Body of pancreas (tissue), 4 donors: ENCODE data around the gene OR2T4. TPM values are rescaled to one million over a fixed set of nuclear protein-coding genes. Genes with fewer than 3 reads are reported as not detected.

Experiments
- ATAC-seq: fragments of 150-250 bp; one replicate; pipeline ENCODE4 v1.9.1; 2016
- DNase-seq, 4 donors: peaks; one replicate each; pipeline ENCODE4 v3.0.0-alpha.2; 2019
- H3K27ac ChIP-seq, 4 donors: fragments of 200-600 bp; sonication (generic); 1 replicate in 3 of 4; 2 replicates in 1 of 4; pipeline versions ENCODE4 v1.5.1 to v1.6.1; 2016 to 2019; ENCODE audit warnings: mild to moderate bottlenecking in 1 of 4, mixed read lengths in 1 of 4, moderate library complexity in 1 of 4
- H3K27me3 ChIP-seq, 2 donors: fragments of 200-600 bp; sonication (generic); one replicate each; pipeline ENCODE4 v1.6.0; 2016; ENCODE audit warnings: mild to moderate bottlenecking in 1 of 2
- H3K36me3 ChIP-seq, 2 donors: fragments of 200-600 bp; sonication (generic); replicated peaks in 1 of 2; 2 replicates each; pipeline ENCODE4 v1.5.1; 2016; ENCODE audit warnings: low read depth in 2 of 2; ENCODE audit not compliant: insufficient read depth in 1 of 2
- H3K4me1 ChIP-seq: fragments of 200-600 bp; sonication (generic); one replicate; pipeline ENCODE4 v1.6.0; 2016
- H3K4me3 ChIP-seq, 2 donors: fragments of 200-600 bp; sonication (generic); 1 replicate in 1 of 2; 2 replicates in 1 of 2; pipeline ENCODE4 v1.5.1; 2016 to 2019
- H3K9me3 ChIP-seq, 3 donors: fragments of 200-600 bp; sonication (generic); 1 replicate in 2 of 3; 2 replicates in 1 of 3; pipeline ENCODE4 v1.5.1; 2016
- CTCF ChIP-seq, 7 experiments: fragments of 450-650 bp in 4 of 7; fragments of 200-600 bp in 3 of 7; sonication (generic) in 3 of 7; IDR thresholded peaks; one replicate each; pipeline ENCODE4 v1.5.1; 2016 to 2019; ENCODE audit warnings: antibody characterized with exemption in 7 of 7
- POLR2A ChIP-seq, 3 donors: fragments of 450-650 bp; IDR thresholded peaks; one replicate each; pipeline ENCODE4 v1.6.1; 2016; ENCODE audit warnings: antibody characterized with exemption in 3 of 3, mild to moderate bottlenecking in 2 of 3
- WGBS, 2 donors: methylation state at CpG; one replicate each; pipeline ENCODE4 v1.1.5; 2017; 5-methylcytosine and 5-hydroxymethylcytosine counted together
- intact Hi-C: fragments of 100-400 bp; cut with DNase I; formaldehyde crosslinking; loops from one replicate; pipeline ENCODE4 v1.15.1; 2023
- total RNA-seq, 2 donors: library from RNA; depleted of rRNA; stranded (reverse); fragments of >200 nt; gene quantifications; one replicate each; pipeline ENCODE4 v1.1.0, GENCODE V29; 2016

OR2T4 gene
- total RNA-seq, 2 donors from 2014 or later, result not detected

- ATAC-seq (no peak), DNase-seq (no peak)
- TF ChIP-seq CTCF (IDR thresholded peaks at IDR 0.05) (no peak), POLR2A (IDR thresholded peaks at IDR 0.05) (no peak)
- H3K36me3 ChIP-seq, result no peaks in the 10 kb centered on the region
- no peaks in the 10 kb centered on the region for H3K4me1 ChIP-seq
- no peaks in the 10 kb centered on the region for H3K9me3 ChIP-seq
- no peak overlapping the region for H3K27ac ChIP-seq
- intact Hi-C loops, result no loop called here
- no peak overlapping the region for H3K4me3 ChIP-seq
- H3K27me3 ChIP-seq, result no peaks in the 10 kb centered on the region
- WGBS, 2 donors, result 58 to 60% methylated on average over 3 of the region's 3 CpGs
Measured at GRCh38 chr1:248359415-248359814, 2.0 kb upstream of the OR2T4 start.

- no peak for TF ChIP-seq CTCF (IDR thresholded peaks at IDR 0.05)
- TF ChIP-seq POLR2A (IDR thresholded peaks at IDR 0.05), result no peak
- Histone ChIP-seq H3K4me1 (no peaks in the 10 kb centered on the region), H3K9me3 (no peaks in the 10 kb centered on the region), H3K27ac (no peak overlapping the region), H3K36me3 (no peaks in the 10 kb centered on the region), H3K4me3 (no peak overlapping the region), H3K27me3 (no peaks in the 10 kb centered on the region)
- intact Hi-C loops, result no loop called here
- no peak for ATAC-seq
- no peak for DNase-seq
Measured at GRCh38 chr1:248366609-248367008, 5.1 kb downstream of the OR2T4 start.

- Histone ChIP-seq H3K9me3 (no peaks in the 10 kb centered on the region), H3K4me1 (no peaks in the 10 kb centered on the region), H3K4me3 (no peak overlapping the region), H3K36me3 (no peaks in the 10 kb centered on the region), H3K27ac (no peak overlapping the region), H3K27me3 (no peaks in the 10 kb centered on the region)
- intact Hi-C loops, result no loop called here
- 55 to 57% methylated on average over 5 of the region's 5 CpGs for WGBS, 2 donors
- ATAC-seq, result no peak
- TF ChIP-seq CTCF (IDR thresholded peaks at IDR 0.05), result no peak
- no peak for DNase-seq
Measured at GRCh38 chr1:248372394-248372793, 10.9 kb downstream of the OR2T4 start.

GRCh38 chr1:248373761-248374160, 12.3 kb downstream of the OR2T4 start:
- ATAC-seq (no peak), DNase-seq (no peak)
- no peak overlapping the region for H3K27ac ChIP-seq
- TF ChIP-seq CTCF (IDR thresholded peaks at IDR 0.05) (no peak), POLR2A (IDR thresholded peaks at IDR 0.05) (no peak)
- no peaks in the 10 kb centered on the region for H3K4me1 ChIP-seq
- H3K4me3 ChIP-seq, result no peak overlapping the region
- no peaks in the 10 kb centered on the region for H3K27me3 ChIP-seq
- intact Hi-C loops, result no loop called here
- 63 to 71% methylated on average over 4 of the region's 4 CpGs for WGBS, 2 donors
- no peaks in the 10 kb centered on the region for H3K36me3 ChIP-seq
- no peaks in the 10 kb centered on the region for H3K9me3 ChIP-seq

- no peak for DNase-seq
- no peaks in the 10 kb centered on the region for H3K36me3 ChIP-seq
- no peak within 1 kb of the TSS for H3K4me3 ChIP-seq
- no peaks in the 10 kb centered on the region for H3K27me3 ChIP-seq
- H3K4me1 ChIP-seq, result no peaks in the 10 kb centered on the region
- H3K9me3 ChIP-seq, result no peaks in the 10 kb centered on the region
- TF ChIP-seq CTCF (IDR thresholded peaks at IDR 0.05) (no peak), POLR2A (IDR thresholded peaks at IDR 0.05) (no peak)
- intact Hi-C loops, result no loop called here
- no peak for ATAC-seq
- no peak within 1 kb of the TSS for H3K27ac ChIP-seq
Measured at GRCh38 chr1:248375446-248375845, 14.0 kb downstream of the OR2T4 start, which contains the start of gene OR2T6. OR2T6 (plus strand) TSS chr1:248375746; CDS start chr1:248387609, 11,863 bp downstream.
